ENCODE data around the gene SLC16A2.
"Not testable (repeated sequence)": the region's sequence is repeated elsewhere in the genome, so short reads cannot be mapped to it uniquely, and the experiment has no call there.

Gene SLC16A2

GRCh38 chrX:74509989-74510388 lies 88.7 kb downstream of the SLC16A2 start:
- DNase-seq = no peak

GRCh38 chrX:74510401-74510800 lies 89.1 kb downstream of the SLC16A2 start:
- DNase-seq = no peak

- no peak for DNase-seq
Observed at GRCh38 chrX:74511704-74512103, 90.4 kb downstream of the SLC16A2 start.

- no peak for DNase-seq
Observed at GRCh38 chrX:74514384-74514783, 93.1 kb downstream of the SLC16A2 start.

GRCh38 chrX:74515356-74515755 lies 94.1 kb downstream of the SLC16A2 start:
- DNase-seq = no peak

- DNase-seq = not testable (repeated sequence)
Observed at GRCh38 chrX:74516013-74516412, 94.7 kb downstream of the SLC16A2 start.

GRCh38 chrX:74519870-74520269 lies 98.6 kb downstream of the SLC16A2 start:
- DNase-seq = no peak

GRCh38 chrX:74520291-74520690 lies 99.0 kb downstream of the SLC16A2 start:
- DNase-seq = no peak

- DNase-seq = no peak
Observed at GRCh38 chrX:74520896-74521295, 99.6 kb downstream of the SLC16A2 start.

GRCh38 chrX:74521961-74522751 lies 100.9 kb downstream of the SLC16A2 start:
- DNase-seq = no peak

GRCh38 chrX:74523224-74523623 lies 101.9 kb downstream of the SLC16A2 start:
- no peak for DNase-seq

GRCh38 chrX:74523870-74524735 lies 102.8 kb downstream of the SLC16A2 start:
- DNase-seq = no peak

- no peak for DNase-seq
Observed at GRCh38 chrX:74525116-74525515, 103.8 kb downstream of the SLC16A2 start.

- DNase-seq = no peak
Observed at GRCh38 chrX:74526764-74527163, 105.5 kb downstream of the SLC16A2 start.

GRCh38 chrX:74527350-74527749 lies 106.1 kb downstream of the SLC16A2 start:
- no peak for DNase-seq

GRCh38 chrX:74529311-74529710 lies 108.0 kb downstream of the SLC16A2 start:
- DNase-seq = no peak

GRCh38 chrX:74531081-74531480 lies 109.8 kb downstream of the SLC16A2 start:
- no peak for DNase-seq

- DNase-seq = no peak
Observed at GRCh38 chrX:74534569-74535038, 113.3 kb downstream of the SLC16A2 start.

GRCh38 chrX:74535086-74535407 lies 113.8 kb downstream of the SLC16A2 start:
- DNase-seq = no peak

GRCh38 chrX:74535408-74536151 lies 114.3 kb downstream of the SLC16A2 start:
- peak; percentile 7 for DNase-seq

GRCh38 chrX:74536152-74536831 lies 115.0 kb downstream of the SLC16A2 start:
- DNase-seq = no peak

GRCh38 chrX:74536832-74537371 lies 115.6 kb downstream of the SLC16A2 start:
- DNase-seq = no peak

Data from activated CD4-positive, alpha-beta T cell treated with anti-CD3 and anti-CD28 coated beads for 1 hour (primary cell).